GM04503 (cell line): Measurements from ENCODE around the gene LARP1.
"Not testable (repeated sequence)": the region's sequence is repeated elsewhere in the genome, so short reads cannot be mapped to it uniquely, and the experiment has no call there.

Experiments used
- DNase-seq: peaks from one replicate; pipeline ENCODE4 v3.0.0-alpha.2; 2012; ENCODE audit warnings: low read depth

Gene LARP1

GRCh38 chr5:154735362-154735761 is 19.8 kb upstream of the LARP1 start:
- not testable (repeated sequence) for DNase-seq

GRCh38 chr5:154736372-154736771 is 18.8 kb upstream of the LARP1 start:
- DNase-seq: not testable (repeated sequence)

GRCh38 chr5:154737667-154738320 is 17.4 kb upstream of the LARP1 start:
- no peak for DNase-seq

- peak; percentile 38 for DNase-seq
Observed at GRCh38 chr5:154740483-154740882, 14.7 kb upstream of the LARP1 start.

GRCh38 chr5:154740957-154741356 is 14.2 kb upstream of the LARP1 start:
- peak; percentile 26 for DNase-seq

- DNase-seq: no peak
Observed at GRCh38 chr5:154741415-154741814, 13.8 kb upstream of the LARP1 start.

- no peak for DNase-seq
Observed at GRCh38 chr5:154743812-154744211, 11.4 kb upstream of the LARP1 start.

- no peak for DNase-seq
Observed at GRCh38 chr5:154745349-154745748, 9.8 kb upstream of the LARP1 start.

- DNase-seq: no peak
Observed at GRCh38 chr5:154749491-154749890, 5.7 kb upstream of the LARP1 start.

- DNase-seq: not testable (repeated sequence)
Observed at GRCh38 chr5:154750641-154751040, 4.5 kb upstream of the LARP1 start.

- DNase-seq: no peak
Observed at GRCh38 chr5:154751854-154752253, 3.3 kb upstream of the LARP1 start.

- DNase-seq: peak; percentile 96
Observed at GRCh38 chr5:154753792-154754191, 1.4 kb upstream of the LARP1 start.

GRCh38 chr5:154754460-154755360 is 467 bp upstream of the LARP1 start:
- peak; percentile 86 for DNase-seq

- no peak for DNase-seq
Observed at GRCh38 chr5:154756009-154756867, 1.1 kb downstream of the LARP1 start.

GRCh38 chr5:154756868-154757813 is 2.0 kb downstream of the LARP1 start:
- no peak for DNase-seq

GRCh38 chr5:154757814-154758406 is 2.7 kb downstream of the LARP1 start:
- DNase-seq: no peak

- peak; percentile 27 for DNase-seq
Observed at GRCh38 chr5:154758493-154758892, 3.3 kb downstream of the LARP1 start.

- DNase-seq: no peak
Observed at GRCh38 chr5:154758977-154759376, 3.8 kb downstream of the LARP1 start.

GRCh38 chr5:154759868-154760267 is 4.7 kb downstream of the LARP1 start:
- DNase-seq: not testable (repeated sequence)

GRCh38 chr5:154761046-154761736 is 6.0 kb downstream of the LARP1 start:
- no peak for DNase-seq
